ENCODE measurements around the gene PGLYRP3.

GRCh38 chr1:153343040-153343681 lies 30.4 kb upstream of the PGLYRP3 start:
- TF ChIP-seq GATA2 (IDR thresholded peaks at IDR 0.05; ENCODE audit: low read depth, low read length) (no peak), GATA3 (IDR thresholded peaks at IDR 0.05; ENCODE audit: low read depth, low read length) (no peak)

Data from SH-SY5Y (cell line).